A673 (cell line): Measurements from ENCODE around the gene IL1RAPL2.
A peak's percentile ranks its signal among the peaks of the same experiment; 100 is the strongest.

Source experiments
- EZH2 ChIP-seq: fragments of 200-600 bp; sonication (generic); IDR thresholded peaks from 2 replicates; pipeline ENCODE4 v1.6.1; 2017; ENCODE audit warnings: borderline replicate concordance, low read depth, mild to moderate bottlenecking, mixed read lengths, antibody characterized with exemption, low read length; ENCODE audit not compliant: poor library complexity, severe bottlenecking
- TF ChIP-seq, protein P1 (sequence below): fragments of 300-800, 200-600 bp; sonication (generic); conservative IDR thresholded peaks from 2 replicates; pipeline ENCODE4 v1.5.1; 2017; ENCODE audit warnings: low read depth, mild to moderate bottlenecking, antibody characterized with exemption, low read length, moderate library complexity, mixed read lengths

DNA sequence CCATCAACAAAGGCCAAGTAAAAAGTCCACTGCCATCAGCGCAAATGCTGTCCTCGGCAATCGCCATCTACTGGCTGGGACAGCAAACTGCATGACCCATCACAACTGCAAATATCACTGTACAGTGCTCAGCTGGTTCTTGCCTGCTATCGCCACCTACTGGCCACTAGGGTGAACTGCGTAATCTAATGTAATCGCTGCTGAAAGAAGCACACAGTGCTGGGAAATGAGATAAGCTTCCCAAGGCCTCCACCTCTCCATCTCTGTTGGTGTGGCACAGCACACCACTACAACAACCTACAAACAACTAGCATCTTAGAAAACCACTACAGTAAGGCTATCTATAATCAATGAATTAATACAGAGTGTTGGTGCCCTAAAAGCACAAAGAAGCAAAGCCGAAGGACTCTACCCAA lies 356.2 kb downstream of the IL1RAPL2 start:
- TF ChIP-seq, protein P1, sequence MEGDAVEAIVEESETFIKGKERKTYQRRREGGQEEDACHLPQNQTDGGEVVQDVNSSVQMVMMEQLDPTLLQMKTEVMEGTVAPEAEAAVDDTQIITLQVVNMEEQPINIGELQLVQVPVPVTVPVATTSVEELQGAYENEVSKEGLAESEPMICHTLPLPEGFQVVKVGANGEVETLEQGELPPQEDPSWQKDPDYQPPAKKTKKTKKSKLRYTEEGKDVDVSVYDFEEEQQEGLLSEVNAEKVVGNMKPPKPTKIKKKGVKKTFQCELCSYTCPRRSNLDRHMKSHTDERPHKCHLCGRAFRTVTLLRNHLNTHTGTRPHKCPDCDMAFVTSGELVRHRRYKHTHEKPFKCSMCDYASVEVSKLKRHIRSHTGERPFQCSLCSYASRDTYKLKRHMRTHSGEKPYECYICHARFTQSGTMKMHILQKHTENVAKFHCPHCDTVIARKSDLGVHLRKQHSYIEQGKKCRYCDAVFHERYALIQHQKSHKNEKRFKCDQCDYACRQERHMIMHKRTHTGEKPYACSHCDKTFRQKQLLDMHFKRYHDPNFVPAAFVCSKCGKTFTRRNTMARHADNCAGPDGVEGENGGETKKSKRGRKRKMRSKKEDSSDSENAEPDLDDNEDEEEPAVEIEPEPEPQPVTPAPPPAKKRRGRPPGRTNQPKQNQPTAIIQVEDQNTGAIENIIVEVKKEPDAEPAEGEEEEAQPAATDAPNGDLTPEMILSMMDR: peak; percentile 100
- no peak for TF ChIP-seq EZH2
